SU-DHL-6 (cell line): Measurements from ENCODE around the gene SPEF2.

Experiments
- H2AFZ ChIP-seq: fragments of 200-600 bp; sonication (generic); 2 replicates; pipeline ENCODE4 v1.6.1; 2014; ENCODE audit warnings: low read depth, mild to moderate bottlenecking, moderate library complexity, mixed read lengths, antibody characterized with exemption, low read length; ENCODE audit not compliant: severe bottlenecking
- H3F3A ChIP-seq: fragments of 200-600 bp; shearing (Covaris generic); 2 replicates; pipeline ENCODE4 v1.6.0; 2016; ENCODE audit warnings: antibody characterized with exemption, mild to moderate bottlenecking; ENCODE audit not compliant: insufficient read depth
- H3K27ac ChIP-seq: fragments of 200-600 bp; sonication (generic); 2 replicates; pipeline ENCODE4 v1.5.1; 2016; ENCODE audit warnings: low read depth, mild to moderate bottlenecking, low read length, moderate library complexity, mixed read lengths
- H3K27me3 ChIP-seq: fragments of 200-600 bp; sonication (generic), shearing (Covaris generic); 2 replicates; pipeline ENCODE4 v1.6.0; 2014; ENCODE audit warnings: mild to moderate bottlenecking, low read length
- H3K36me3 ChIP-seq: fragments of 200-600 bp; sonication (generic); 2 replicates; pipeline ENCODE4 v1.6.1; 2014; ENCODE audit warnings: mild to moderate bottlenecking, low read length, mixed read lengths
- H3K4me2 ChIP-seq: fragments of 300-600, 200-600 bp; shearing (Covaris generic), sonication (generic); 2 replicates; pipeline ENCODE4 v1.6.0; 2014; ENCODE audit warnings: low read length, low read depth, mild to moderate bottlenecking; ENCODE audit not compliant: poor library complexity, severe bottlenecking
- H3K4me3 ChIP-seq: fragments of 200-600 bp; sonication (generic); 2 replicates; pipeline ENCODE4 v1.5.1; 2014; ENCODE audit warnings: antibody characterized with exemption, low read length, mild to moderate bottlenecking, mixed read lengths; ENCODE audit not compliant: insufficient read depth, poor library complexity, severe bottlenecking
- H3K79me2 ChIP-seq: fragments of 200-600 bp; sonication (generic); 2 replicates; pipeline ENCODE4 v1.6.1; 2014; ENCODE audit warnings: mild to moderate bottlenecking, low read length, moderate library complexity; ENCODE audit not compliant: insufficient read depth
- H3K9ac ChIP-seq: fragments of 200-600 bp; sonication (generic); 2 replicates; pipeline ENCODE4 v1.7.0; 2014; ENCODE audit warnings: mild to moderate bottlenecking, low read length
- H3K9me2 ChIP-seq: fragments of 200-600 bp; sonication (generic); replicated peaks from 2 replicates; pipeline ENCODE4 v1.6.1; 2014; ENCODE audit warnings: low read length; ENCODE audit not compliant: insufficient read depth
- H3K9me3 ChIP-seq: fragments of 200-600 bp; sonication (generic); 2 replicates; pipeline ENCODE4 v1.6.1; 2014; ENCODE audit warnings: low read length, mixed read lengths; ENCODE audit not compliant: insufficient read depth
- H4K20me1 ChIP-seq: fragments of 200-600 bp; sonication (generic); 2 replicates; pipeline ENCODE4 v1.6.1; 2014; ENCODE audit warnings: low read depth, mild to moderate bottlenecking, antibody characterized with exemption, low read length, moderate library complexity, mixed read lengths
- CTCF ChIP-seq: fragments of 200-600 bp; sonication (generic); IDR thresholded peaks from one replicate; pipeline ENCODE4 v1.5.1; 2017; ENCODE audit warnings: antibody characterized with exemption, mild to moderate bottlenecking, low read length, moderate library complexity; ENCODE audit not compliant: insufficient read depth, poor library complexity, severe bottlenecking
- EZH2phosphoT487 ChIP-seq: fragments of 200-600 bp; sonication (generic), shearing (Covaris generic); conservative IDR thresholded peaks from 2 replicates; pipeline ENCODE4 v1.6.1; 2018; ENCODE audit warnings: mild to moderate bottlenecking, antibody characterized with exemption, low read length, moderate library complexity, mixed read lengths

The SPEF2 gene

GRCh38 chr5:35773967-35774366, 156.3 kb downstream of the SPEF2 start:
- Histone ChIP-seq H3K9me3 (no peaks in the 10 kb centered on the region), H3K4me2 (no peak overlapping the region), H3K9ac (no peak overlapping the region), H2AFZ (no peak overlapping the region), H3F3A (no peaks in the 10 kb centered on the region), H3K36me3 (no peaks in the 10 kb centered on the region), H3K27me3 (no peaks in the 10 kb centered on the region), H3K79me2 (no peaks in the 10 kb centered on the region), H3K27ac (no peak overlapping the region), H4K20me1 (no peaks in the 10 kb centered on the region), H3K9me2 (no peaks in the 10 kb centered on the region), H3K4me3 (no peak overlapping the region)
- TF ChIP-seq CTCF (no peak), EZH2phosphoT487 (no peak)

DNA sequence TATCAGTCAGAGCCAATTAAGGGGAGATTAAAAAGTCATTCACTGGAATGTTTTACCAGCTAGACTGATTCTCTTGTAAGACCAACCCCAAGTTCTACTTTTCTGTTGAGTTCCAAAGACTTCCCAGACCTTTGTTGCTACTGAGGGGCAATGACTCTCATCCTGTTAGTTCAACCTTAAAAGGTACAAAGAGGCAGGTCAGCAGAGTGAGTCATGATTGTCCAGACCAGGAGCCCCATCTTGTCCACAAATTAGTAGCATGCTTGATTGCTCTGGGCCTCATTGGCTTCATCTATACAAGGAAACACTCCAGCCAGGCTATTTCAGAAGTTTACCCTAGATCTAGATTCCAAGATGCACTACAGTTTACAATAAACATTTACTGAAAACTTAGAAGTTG, 159.1 kb downstream of the SPEF2 start:
- Histone ChIP-seq H3K27ac (no peak overlapping the region), H3K79me2 (no peaks in the 10 kb centered on the region), H3F3A (no peaks in the 10 kb centered on the region), H3K36me3 (no peaks in the 10 kb centered on the region), H2AFZ (no peak overlapping the region), H3K9me3 (no peaks in the 10 kb centered on the region), H3K27me3 (no peaks in the 10 kb centered on the region; the same call in 1 of the 2 replicates), H4K20me1 (no peaks in the 10 kb centered on the region), H3K9me2 (no peaks in the 10 kb centered on the region), H3K4me3 (no peak overlapping the region), H3K4me2 (no peak overlapping the region), H3K9ac (no peak overlapping the region)
- TF ChIP-seq CTCF (no peak), EZH2phosphoT487 (no peak)

GRCh38 chr5:35777358-35778087, 159.9 kb downstream of the SPEF2 start:
- Histone ChIP-seq H3K36me3 (no peaks in the 10 kb centered on the region), H3K27ac (no peak overlapping the region), H3K9ac (no peak overlapping the region), H2AFZ (no peak overlapping the region), H3F3A (no peaks in the 10 kb centered on the region), H3K79me2 (no peaks in the 10 kb centered on the region), H3K4me2 (no peak overlapping the region), H3K9me3 (no peaks in the 10 kb centered on the region), H3K27me3 (no peaks in the 10 kb centered on the region; the same call in 1 of the 2 replicates), H3K4me3 (no peak overlapping the region), H3K9me2 (no peaks in the 10 kb centered on the region), H4K20me1 (no peaks in the 10 kb centered on the region)
- TF ChIP-seq EZH2phosphoT487 (no peak), CTCF (peak; percentile 64)
